ENCODE measurements around the gene OBSCN.

Gene OBSCN

GRCh38 chr1:228293393-228293792, 85.5 kb downstream of the OBSCN start:
- no peaks in the 10 kb centered on the region for H3K9me3 ChIP-seq (ENCODE audit: control insufficient read depth, low read length)
- no peaks in the 10 kb centered on the region for H3K36me3 ChIP-seq (ENCODE audit: control insufficient read depth, insufficient read depth, low read length)
- H3K4me3 ChIP-seq (ENCODE audit: low read length), result no peak overlapping the region
- no peaks in the 10 kb centered on the region for H3K27me3 ChIP-seq (ENCODE audit: control insufficient read depth, insufficient read depth, low read length)
- H3K4me1 ChIP-seq (ENCODE audit: control insufficient read depth, insufficient read depth, low read length), result no peaks in the 10 kb centered on the region
- H3K9ac ChIP-seq (ENCODE audit: low read length), result no peak overlapping the region

GRCh38 chr1:228293816-228294500, 86.1 kb downstream of the OBSCN start:
- no peak overlapping the region for H3K9ac ChIP-seq (ENCODE audit: low read length)
- no peak overlapping the region for H3K4me3 ChIP-seq (ENCODE audit: low read length)
- no peaks in the 10 kb centered on the region for H3K9me3 ChIP-seq (ENCODE audit: control insufficient read depth, low read length)
- no peaks in the 10 kb centered on the region for H3K27me3 ChIP-seq (ENCODE audit: control insufficient read depth, insufficient read depth, low read length)
- no peaks in the 10 kb centered on the region for H3K4me1 ChIP-seq (ENCODE audit: control insufficient read depth, insufficient read depth, low read length)
- no peaks in the 10 kb centered on the region for H3K36me3 ChIP-seq (ENCODE audit: control insufficient read depth, insufficient read depth, low read length)

- Histone ChIP-seq H3K36me3 (ENCODE audit: control insufficient read depth, insufficient read depth, low read length) (no peaks in the 10 kb centered on the region), H3K4me1 (ENCODE audit: control insufficient read depth, insufficient read depth, low read length) (no peaks in the 10 kb centered on the region), H3K9ac (ENCODE audit: low read length) (no peak overlapping the region), H3K27me3 (ENCODE audit: control insufficient read depth, insufficient read depth, low read length) (no peaks in the 10 kb centered on the region), H3K9me3 (ENCODE audit: control insufficient read depth, low read length) (no peaks in the 10 kb centered on the region), H3K4me3 (ENCODE audit: low read length) (no peak overlapping the region)
These were observed 86.9 kb downstream of the OBSCN start for GRCh38 chr1:228294717-228295116.

- Histone ChIP-seq H3K9ac (ENCODE audit: low read length) (no peak overlapping the region), H3K4me1 (ENCODE audit: control insufficient read depth, insufficient read depth, low read length) (no peaks in the 10 kb centered on the region), H3K9me3 (ENCODE audit: control insufficient read depth, low read length) (no peaks in the 10 kb centered on the region), H3K36me3 (ENCODE audit: control insufficient read depth, insufficient read depth, low read length) (no peaks in the 10 kb centered on the region), H3K4me3 (ENCODE audit: low read length) (no peak overlapping the region), H3K27me3 (ENCODE audit: control insufficient read depth, insufficient read depth, low read length) (no peaks in the 10 kb centered on the region)
These were observed 87.4 kb downstream of the OBSCN start for GRCh38 chr1:228295201-228295600.

GRCh38 chr1:228295981-228296380, 88.1 kb downstream of the OBSCN start:
- Histone ChIP-seq H3K36me3 (ENCODE audit: control insufficient read depth, insufficient read depth, low read length) (no peaks in the 10 kb centered on the region), H3K9ac (ENCODE audit: low read length) (no peak overlapping the region), H3K4me1 (ENCODE audit: control insufficient read depth, insufficient read depth, low read length) (no peaks in the 10 kb centered on the region), H3K4me3 (ENCODE audit: low read length) (no peak overlapping the region), H3K27me3 (ENCODE audit: control insufficient read depth, insufficient read depth, low read length) (no peaks in the 10 kb centered on the region), H3K9me3 (ENCODE audit: control insufficient read depth, low read length) (no peaks in the 10 kb centered on the region)

- Histone ChIP-seq H3K4me1 (ENCODE audit: control insufficient read depth, insufficient read depth, low read length) (no peaks in the 10 kb centered on the region), H3K36me3 (ENCODE audit: control insufficient read depth, insufficient read depth, low read length) (no peaks in the 10 kb centered on the region), H3K9ac (ENCODE audit: low read length) (no peak overlapping the region), H3K27me3 (ENCODE audit: control insufficient read depth, insufficient read depth, low read length) (no peaks in the 10 kb centered on the region), H3K4me3 (ENCODE audit: low read length) (no peak overlapping the region), H3K9me3 (ENCODE audit: control insufficient read depth, low read length) (no peaks in the 10 kb centered on the region)
These were observed 89.4 kb downstream of the OBSCN start for GRCh38 chr1:228297242-228297641.

GRCh38 chr1:228297822-228298221, 90.0 kb downstream of the OBSCN start:
- H3K36me3 ChIP-seq (ENCODE audit: control insufficient read depth, insufficient read depth, low read length), result no peaks in the 10 kb centered on the region
- H3K27me3 ChIP-seq (ENCODE audit: control insufficient read depth, insufficient read depth, low read length), result no peaks in the 10 kb centered on the region
- no peaks in the 10 kb centered on the region for H3K4me1 ChIP-seq (ENCODE audit: control insufficient read depth, insufficient read depth, low read length)
- no peak overlapping the region for H3K9ac ChIP-seq (ENCODE audit: low read length)
- no peaks in the 10 kb centered on the region for H3K9me3 ChIP-seq (ENCODE audit: control insufficient read depth, low read length)
- no peak overlapping the region for H3K4me3 ChIP-seq (ENCODE audit: low read length)

- H3K4me3 ChIP-seq (ENCODE audit: low read length), result no peak overlapping the region
- H3K27me3 ChIP-seq (ENCODE audit: control insufficient read depth, insufficient read depth, low read length), result no peaks in the 10 kb centered on the region
- no peaks in the 10 kb centered on the region for H3K36me3 ChIP-seq (ENCODE audit: control insufficient read depth, insufficient read depth, low read length)
- H3K4me1 ChIP-seq (ENCODE audit: control insufficient read depth, insufficient read depth, low read length), result no peaks in the 10 kb centered on the region
- H3K9ac ChIP-seq (ENCODE audit: low read length), result no peak overlapping the region
- H3K9me3 ChIP-seq (ENCODE audit: control insufficient read depth, low read length), result no peaks in the 10 kb centered on the region
These were observed 90.6 kb downstream of the OBSCN start for GRCh38 chr1:228298471-228298870.

- no peaks in the 10 kb centered on the region for H3K9me3 ChIP-seq (ENCODE audit: control insufficient read depth, low read length)
These were observed 91.4 kb downstream of the OBSCN start for GRCh38 chr1:228299211-228299610.

GRCh38 chr1:228299901-228300300, 92.1 kb downstream of the OBSCN start:
- Histone ChIP-seq H3K36me3 (ENCODE audit: control insufficient read depth, insufficient read depth, low read length) (no peaks in the 10 kb centered on the region), H3K27me3 (ENCODE audit: control insufficient read depth, insufficient read depth, low read length) (no peaks in the 10 kb centered on the region), H3K9ac (ENCODE audit: low read length) (no peak overlapping the region), H3K4me1 (ENCODE audit: control insufficient read depth, insufficient read depth, low read length) (no peaks in the 10 kb centered on the region), H3K9me3 (ENCODE audit: control insufficient read depth, low read length) (no peaks in the 10 kb centered on the region), H3K4me3 (ENCODE audit: low read length) (no peak overlapping the region)

More at GRCh38 chr1:228299211-228299610, 91.4 kb downstream of the OBSCN start:
- H3K4me3 ChIP-seq (ENCODE audit: low read length), result no peak overlapping the region
- H3K27me3 ChIP-seq (ENCODE audit: control insufficient read depth, insufficient read depth, low read length), result no peaks in the 10 kb centered on the region
- H3K36me3 ChIP-seq (ENCODE audit: control insufficient read depth, insufficient read depth, low read length), result no peaks in the 10 kb centered on the region
- no peaks in the 10 kb centered on the region for H3K4me1 ChIP-seq (ENCODE audit: control insufficient read depth, insufficient read depth, low read length)
- no peak overlapping the region for H3K9ac ChIP-seq (ENCODE audit: low read length)

- no peaks in the 10 kb centered on the region for H3K27me3 ChIP-seq (ENCODE audit: control insufficient read depth, insufficient read depth, low read length)
- no peaks in the 10 kb centered on the region for H3K9me3 ChIP-seq (ENCODE audit: control insufficient read depth, low read length)
- no peaks in the 10 kb centered on the region for H3K36me3 ChIP-seq (ENCODE audit: control insufficient read depth, insufficient read depth, low read length)
- no peak overlapping the region for H3K9ac ChIP-seq (ENCODE audit: low read length)
- no peak overlapping the region for H3K4me3 ChIP-seq (ENCODE audit: low read length)
- H3K4me1 ChIP-seq (ENCODE audit: control insufficient read depth, insufficient read depth, low read length), result no peaks in the 10 kb centered on the region
These were observed 94.2 kb downstream of the OBSCN start for GRCh38 chr1:228302086-228302485.

- Histone ChIP-seq H3K9me3 (ENCODE audit: control insufficient read depth, low read length) (no peaks in the 10 kb centered on the region), H3K27me3 (ENCODE audit: control insufficient read depth, insufficient read depth, low read length) (no peaks in the 10 kb centered on the region), H3K4me1 (ENCODE audit: control insufficient read depth, insufficient read depth, low read length) (no peaks in the 10 kb centered on the region), H3K4me3 (ENCODE audit: low read length) (no peak overlapping the region), H3K9ac (ENCODE audit: low read length) (no peak overlapping the region), H3K36me3 (ENCODE audit: control insufficient read depth, insufficient read depth, low read length) (no peaks in the 10 kb centered on the region)
These were observed 95.8 kb downstream of the OBSCN start for GRCh38 chr1:228303596-228303995.

GRCh38 chr1:228304225-228304624, 96.4 kb downstream of the OBSCN start:
- Histone ChIP-seq H3K4me3 (ENCODE audit: low read length) (no peak overlapping the region), H3K9ac (ENCODE audit: low read length) (no peak overlapping the region), H3K36me3 (ENCODE audit: control insufficient read depth, insufficient read depth, low read length) (no peaks in the 10 kb centered on the region), H3K27me3 (ENCODE audit: control insufficient read depth, insufficient read depth, low read length) (no peaks in the 10 kb centered on the region), H3K9me3 (ENCODE audit: control insufficient read depth, low read length) (no peaks in the 10 kb centered on the region), H3K4me1 (ENCODE audit: control insufficient read depth, insufficient read depth, low read length) (no peaks in the 10 kb centered on the region)
